AG09319 (cell line): ENCODE measurements around the gene CGNL1.

Source experiments
- DNase-seq: peaks from one replicate; pipeline ENCODE4 v3.0.0-alpha.2; 2010; ENCODE audit warnings: low read depth; ENCODE audit errors: extremely low read depth
- TF ChIP-seq, protein P1 (sequence below): IDR thresholded peaks from 2 replicates; pipeline ENCODE4 v1.5.1; 2011; ENCODE audit warnings: low read depth, mild to moderate bottlenecking, inconsistent platforms, low read length, moderate library complexity

The CGNL1 gene

DNA sequence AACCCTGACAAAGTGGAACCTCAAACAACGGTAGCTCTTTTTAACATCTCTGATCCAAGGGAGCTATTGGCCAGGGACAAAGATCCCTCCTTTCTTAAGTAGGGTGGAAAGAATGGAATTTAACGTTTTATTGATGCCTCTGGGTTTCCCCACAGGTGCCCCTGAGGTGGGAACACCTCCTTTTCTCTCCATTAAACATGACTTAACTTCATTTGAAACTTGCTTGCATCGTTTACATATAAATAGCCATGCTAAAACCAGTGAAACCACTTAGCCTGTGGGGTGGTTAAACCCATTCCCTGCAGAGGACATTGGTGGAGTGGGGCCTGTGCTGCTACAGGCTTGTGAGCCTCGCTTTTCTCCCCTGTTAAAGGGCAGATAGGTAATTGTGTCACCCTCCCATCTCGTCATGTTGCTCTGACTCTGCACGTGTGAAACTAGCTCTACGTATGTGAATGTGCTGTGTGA is 9.7 kb downstream of the CGNL1 start:
- TF ChIP-seq, protein P1, sequence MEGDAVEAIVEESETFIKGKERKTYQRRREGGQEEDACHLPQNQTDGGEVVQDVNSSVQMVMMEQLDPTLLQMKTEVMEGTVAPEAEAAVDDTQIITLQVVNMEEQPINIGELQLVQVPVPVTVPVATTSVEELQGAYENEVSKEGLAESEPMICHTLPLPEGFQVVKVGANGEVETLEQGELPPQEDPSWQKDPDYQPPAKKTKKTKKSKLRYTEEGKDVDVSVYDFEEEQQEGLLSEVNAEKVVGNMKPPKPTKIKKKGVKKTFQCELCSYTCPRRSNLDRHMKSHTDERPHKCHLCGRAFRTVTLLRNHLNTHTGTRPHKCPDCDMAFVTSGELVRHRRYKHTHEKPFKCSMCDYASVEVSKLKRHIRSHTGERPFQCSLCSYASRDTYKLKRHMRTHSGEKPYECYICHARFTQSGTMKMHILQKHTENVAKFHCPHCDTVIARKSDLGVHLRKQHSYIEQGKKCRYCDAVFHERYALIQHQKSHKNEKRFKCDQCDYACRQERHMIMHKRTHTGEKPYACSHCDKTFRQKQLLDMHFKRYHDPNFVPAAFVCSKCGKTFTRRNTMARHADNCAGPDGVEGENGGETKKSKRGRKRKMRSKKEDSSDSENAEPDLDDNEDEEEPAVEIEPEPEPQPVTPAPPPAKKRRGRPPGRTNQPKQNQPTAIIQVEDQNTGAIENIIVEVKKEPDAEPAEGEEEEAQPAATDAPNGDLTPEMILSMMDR = no peak
- DNase-seq = no peak

DNA sequence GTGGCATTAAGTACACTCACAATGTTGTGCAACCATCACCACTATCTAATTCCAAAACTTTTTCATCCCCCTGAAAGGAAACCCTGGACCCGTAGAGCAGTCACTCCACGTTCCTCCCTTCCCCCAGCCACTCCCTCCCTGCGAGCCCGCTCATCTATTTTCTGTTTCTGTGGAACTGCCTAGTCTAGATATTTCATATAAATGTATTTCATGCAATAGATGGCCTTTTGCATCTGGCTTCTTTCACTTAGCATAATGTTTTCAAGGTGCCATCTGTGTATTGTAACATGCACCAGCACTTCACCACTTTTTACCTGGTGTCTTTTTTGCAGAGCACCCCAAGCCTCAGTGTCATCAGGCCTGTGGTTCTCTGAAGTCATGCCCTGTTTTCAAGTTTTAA is 10.7 kb downstream of the CGNL1 start:
- no peak for DNase-seq
- TF ChIP-seq, protein P1 = no peak

DNA sequence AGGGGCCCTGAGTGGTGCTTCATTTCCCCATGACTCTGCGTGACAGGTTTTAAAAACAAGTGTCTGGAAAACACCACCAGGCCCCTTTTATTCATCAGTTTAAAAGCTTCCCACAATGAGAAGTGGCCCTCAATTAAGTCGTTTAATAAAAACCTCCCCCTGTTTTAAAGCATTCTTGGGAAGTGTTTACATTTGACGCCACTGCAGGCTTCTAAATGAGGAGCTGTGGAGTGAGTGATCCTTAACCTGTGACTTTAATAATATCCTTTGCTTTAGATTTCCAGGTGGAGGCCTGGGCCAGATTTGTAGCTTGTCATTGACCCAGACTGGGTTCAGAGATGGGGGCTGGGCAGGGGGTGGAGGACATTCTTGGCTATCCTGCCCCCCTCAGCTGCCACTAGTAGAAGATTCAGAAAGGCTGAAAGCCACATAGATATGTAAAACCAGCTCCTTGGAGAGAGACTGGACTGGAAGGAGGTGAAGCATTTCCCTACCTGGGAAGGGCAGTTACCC is 11.3 kb downstream of the CGNL1 start:
- TF ChIP-seq, protein P1 = no peak
- DNase-seq = no peak

DNA sequence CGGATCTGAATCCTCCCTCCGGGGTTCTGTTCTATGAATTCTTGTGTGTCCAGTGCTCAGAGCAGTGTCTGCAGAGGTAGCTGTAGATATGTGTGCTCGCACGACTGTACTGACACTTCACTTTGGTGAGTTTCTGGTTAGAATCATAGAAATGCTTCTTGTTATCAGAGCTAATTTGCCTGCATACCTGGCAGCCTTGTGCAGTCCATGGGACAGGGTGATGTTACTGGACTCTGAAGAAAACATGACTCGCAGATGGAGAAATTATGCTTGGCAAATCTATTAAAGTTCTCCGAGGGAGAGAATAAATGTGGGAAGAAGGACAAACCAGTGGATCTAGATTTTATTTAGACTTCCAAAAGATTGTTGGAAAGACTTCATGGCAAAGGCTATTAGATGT is 12.2 kb downstream of the CGNL1 start:
- TF ChIP-seq, protein P1 = no peak
- no peak for DNase-seq

DNA sequence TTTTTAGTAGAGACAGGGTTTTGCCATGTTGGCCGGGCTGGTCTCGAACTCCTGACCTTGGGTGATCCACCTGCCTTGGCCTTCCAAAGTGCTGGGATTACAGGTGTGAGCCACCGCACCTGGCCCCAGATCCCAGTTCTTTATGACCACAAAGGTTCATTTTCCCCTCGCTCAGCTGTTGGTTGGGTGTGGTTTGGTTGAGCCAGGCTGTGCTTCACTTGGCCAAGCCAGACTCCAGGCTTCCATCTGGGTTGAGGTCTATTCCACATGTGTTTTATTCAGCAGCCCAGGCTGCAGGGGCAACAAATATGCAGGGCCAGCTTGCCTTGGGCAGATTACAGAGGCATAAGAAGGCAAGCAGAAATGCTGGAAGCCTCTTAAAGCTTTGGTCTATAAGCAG is 13.7 kb downstream of the CGNL1 start:
- TF ChIP-seq, protein P1 = no peak
- DNase-seq = no peak

DNA sequence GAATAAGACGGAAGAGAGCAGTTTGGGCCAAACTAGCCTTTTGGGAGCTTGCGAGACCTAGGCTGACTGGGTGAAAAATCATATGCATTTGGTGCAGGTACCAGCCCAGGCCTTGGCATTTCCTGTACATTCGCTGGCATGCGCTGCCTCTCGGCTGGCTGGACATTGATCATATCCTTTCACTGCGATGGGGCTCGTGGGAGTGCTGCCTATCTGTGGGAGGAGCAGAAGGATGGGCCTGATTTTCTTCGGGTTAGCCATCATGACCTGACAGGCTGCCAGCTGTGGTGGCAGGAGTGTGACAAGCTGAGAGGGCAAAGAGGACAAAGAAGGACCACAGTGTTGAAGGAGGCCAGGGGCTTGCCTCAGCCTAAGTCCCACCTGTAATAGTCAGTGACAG is 14.3 kb downstream of the CGNL1 start:
- DNase-seq = no peak
- TF ChIP-seq, protein P1 = no peak

DNA sequence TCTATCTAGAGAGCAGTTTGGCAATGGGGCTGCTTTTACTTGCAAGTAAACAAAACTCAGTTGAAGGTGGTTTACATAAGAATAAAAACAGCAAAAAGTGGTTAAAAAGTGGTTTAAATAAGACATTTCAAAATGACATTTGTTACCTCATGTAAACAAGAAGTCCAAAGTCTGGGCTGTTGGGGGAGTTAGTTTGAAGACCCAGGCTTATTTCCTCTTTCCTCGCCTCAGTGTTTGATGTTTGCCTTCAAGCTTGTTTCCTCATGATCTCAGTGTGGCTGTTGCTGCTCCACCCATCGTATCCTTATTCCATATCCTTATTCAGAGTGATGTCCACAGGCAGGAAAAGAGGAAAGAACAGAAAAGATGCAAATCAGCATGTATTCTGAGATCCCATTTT is 15.2 kb downstream of the CGNL1 start:
- TF ChIP-seq, protein P1 = no peak
- DNase-seq = no peak
